Neuron (in vitro differentiated cells): ENCODE results near the gene TSPEAR.

Experiments
- H2AFZ ChIP-seq: one replicate; pipeline ENCODE4 v1.6.1; 2013; ENCODE audit warnings: low read depth, mild to moderate bottlenecking, inconsistent platforms, low read length, moderate library complexity
- H3K27me3 ChIP-seq: one replicate; pipeline ENCODE4 v1.6.1; 2013; ENCODE audit warnings: low read length; ENCODE audit not compliant: insufficient read depth
- H3K36me3 ChIP-seq: one replicate; pipeline ENCODE4 v1.6.1; 2013; ENCODE audit warnings: low read length; ENCODE audit not compliant: insufficient read depth
- H3K4me1 ChIP-seq: one replicate; pipeline ENCODE4 v1.6.1; 2013; ENCODE audit warnings: low read length; ENCODE audit not compliant: insufficient read depth
- H3K4me3 ChIP-seq: 2 replicates; pipeline ENCODE4 v1.5.1; 2013; ENCODE audit warnings: mild to moderate bottlenecking, low read length, moderate library complexity
- H3K9me3 ChIP-seq: one replicate; pipeline ENCODE4 v1.6.1; 2013; ENCODE audit warnings: low read length

Gene TSPEAR

DNA sequence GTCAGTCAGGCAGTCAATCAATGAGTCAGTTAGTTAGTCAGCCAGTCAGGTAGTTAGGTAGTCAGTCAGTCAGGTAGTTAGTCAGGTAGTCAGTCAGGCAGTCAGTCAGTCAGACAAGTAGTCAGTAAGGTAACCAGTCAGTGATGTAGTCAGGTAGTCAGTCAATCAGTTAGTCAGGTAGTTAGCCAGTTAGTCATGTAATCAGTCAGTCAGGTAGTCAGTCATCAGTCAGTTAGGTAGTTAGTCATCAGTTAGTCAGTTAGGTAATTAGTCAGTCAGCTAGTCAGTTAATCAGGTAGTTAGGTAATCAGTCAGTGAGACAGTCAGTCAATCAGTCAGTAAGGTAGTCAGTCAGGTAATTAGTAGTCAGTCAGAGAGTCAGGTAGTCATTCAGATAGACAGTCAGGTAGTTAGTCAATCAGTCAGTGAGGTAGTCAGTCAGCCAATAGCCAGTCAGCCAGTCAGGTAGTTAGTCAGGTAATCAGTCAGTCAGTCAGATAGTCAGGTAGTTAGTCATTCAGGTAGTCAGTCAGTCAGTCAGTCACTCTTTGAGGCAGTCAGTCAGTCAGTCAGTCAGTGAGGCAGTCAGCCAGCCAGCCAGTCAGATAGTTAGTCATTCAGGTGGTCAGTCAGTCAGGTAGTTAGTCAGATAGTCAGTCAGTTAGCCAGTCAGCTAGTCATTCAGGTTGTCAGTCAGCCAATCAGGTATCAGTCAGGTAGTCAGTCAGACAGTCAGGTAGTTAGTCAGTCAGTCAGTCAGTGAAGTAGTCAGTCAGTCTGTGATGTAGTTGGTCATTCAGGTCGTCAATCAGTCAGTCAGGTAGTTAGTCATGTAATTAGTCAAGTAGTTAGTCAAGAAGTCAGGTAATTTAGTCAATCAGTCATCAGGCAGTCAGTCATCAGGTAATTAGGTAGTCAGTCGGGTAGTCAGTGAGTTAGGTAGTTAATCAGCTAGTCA lies 186.7 kb downstream of the TSPEAR start:
- Histone ChIP-seq H2AFZ (no peak overlapping the region), H3K4me1 (no peaks in the 10 kb centered on the region), H3K9me3 (peaks cover 1% of the 10 kb centered on the region), H3K4me3 (no peak overlapping the region), H3K36me3 (no peaks in the 10 kb centered on the region), H3K27me3 (no peaks in the 10 kb centered on the region)

DNA sequence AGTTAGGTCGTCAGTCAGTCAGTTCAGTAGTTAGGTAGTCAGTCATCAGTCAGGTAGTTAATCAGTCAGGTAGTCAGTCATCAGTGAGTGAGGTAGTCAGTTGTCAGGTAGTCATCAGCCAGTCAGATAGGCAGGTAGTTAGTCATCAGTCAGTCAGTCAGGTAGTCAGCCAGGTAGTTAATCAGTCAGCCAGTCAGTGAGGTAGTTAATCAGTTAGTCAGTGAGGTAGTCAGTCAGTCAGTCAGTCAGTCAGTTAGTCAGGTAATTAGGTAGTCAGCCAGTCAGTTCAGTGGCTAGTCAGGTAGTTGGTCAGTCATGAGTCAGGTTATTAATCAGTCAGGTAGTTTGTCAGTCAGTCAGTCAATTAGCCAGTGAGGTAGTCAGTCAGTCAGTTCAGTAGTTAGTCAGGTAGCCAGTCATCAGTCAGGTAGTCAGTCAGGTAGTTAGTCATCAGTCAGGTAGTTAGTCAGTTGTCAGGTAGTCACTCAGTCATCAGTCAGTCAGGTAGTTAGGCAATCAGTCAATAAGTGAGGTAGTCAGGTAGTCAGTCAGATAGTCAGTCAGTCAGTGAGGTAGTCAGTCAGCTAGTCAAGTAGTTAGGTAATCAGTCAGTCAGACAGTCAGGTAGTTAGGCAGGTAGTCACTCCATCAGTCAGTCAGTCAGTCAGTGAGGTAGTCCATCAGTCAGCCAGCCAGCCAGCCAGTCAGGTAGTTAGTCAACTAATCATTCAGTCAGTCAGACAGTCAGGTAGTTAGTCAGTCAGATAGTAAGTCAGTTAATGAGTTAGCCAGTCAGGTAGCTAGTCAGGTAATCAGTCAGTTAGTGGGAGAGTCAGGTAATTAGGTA lies 187.6 kb downstream of the TSPEAR start:
- Histone ChIP-seq H3K4me3 (no peak overlapping the region), H3K9me3 (peaks cover 3% of the 10 kb centered on the region), H3K27me3 (no peaks in the 10 kb centered on the region), H2AFZ (no peak overlapping the region), H3K4me1 (no peaks in the 10 kb centered on the region), H3K36me3 (no peaks in the 10 kb centered on the region)

DNA sequence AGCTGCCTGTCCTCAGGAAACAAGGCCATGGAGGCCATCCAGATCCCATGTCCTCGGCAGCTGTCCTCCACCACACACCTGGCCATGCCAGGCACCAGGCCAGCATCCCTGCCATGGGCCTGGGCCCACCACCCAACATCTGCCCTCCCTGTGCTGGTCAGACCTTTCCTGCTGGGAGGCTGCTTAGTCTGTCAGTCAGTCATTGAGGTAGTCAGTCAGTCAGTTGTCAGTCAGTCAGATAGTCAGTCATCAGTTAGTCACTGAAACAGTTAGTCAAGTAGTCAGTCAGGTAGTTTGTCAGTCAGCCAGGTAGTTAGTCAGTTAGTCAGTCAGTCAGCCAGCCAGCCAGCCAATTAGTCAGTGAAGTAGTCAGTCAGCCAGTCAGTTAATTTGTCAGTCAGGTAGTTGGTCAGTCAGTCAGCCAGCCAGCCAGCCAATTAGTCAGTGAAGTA lies 188.6 kb downstream of the TSPEAR start:
- Histone ChIP-seq H3K9me3 (peaks cover 7% of the 10 kb centered on the region), H3K36me3 (no peaks in the 10 kb centered on the region), H3K27me3 (no peaks in the 10 kb centered on the region), H2AFZ (no peak overlapping the region), H3K4me1 (no peaks in the 10 kb centered on the region), H3K4me3 (no peak overlapping the region)

DNA sequence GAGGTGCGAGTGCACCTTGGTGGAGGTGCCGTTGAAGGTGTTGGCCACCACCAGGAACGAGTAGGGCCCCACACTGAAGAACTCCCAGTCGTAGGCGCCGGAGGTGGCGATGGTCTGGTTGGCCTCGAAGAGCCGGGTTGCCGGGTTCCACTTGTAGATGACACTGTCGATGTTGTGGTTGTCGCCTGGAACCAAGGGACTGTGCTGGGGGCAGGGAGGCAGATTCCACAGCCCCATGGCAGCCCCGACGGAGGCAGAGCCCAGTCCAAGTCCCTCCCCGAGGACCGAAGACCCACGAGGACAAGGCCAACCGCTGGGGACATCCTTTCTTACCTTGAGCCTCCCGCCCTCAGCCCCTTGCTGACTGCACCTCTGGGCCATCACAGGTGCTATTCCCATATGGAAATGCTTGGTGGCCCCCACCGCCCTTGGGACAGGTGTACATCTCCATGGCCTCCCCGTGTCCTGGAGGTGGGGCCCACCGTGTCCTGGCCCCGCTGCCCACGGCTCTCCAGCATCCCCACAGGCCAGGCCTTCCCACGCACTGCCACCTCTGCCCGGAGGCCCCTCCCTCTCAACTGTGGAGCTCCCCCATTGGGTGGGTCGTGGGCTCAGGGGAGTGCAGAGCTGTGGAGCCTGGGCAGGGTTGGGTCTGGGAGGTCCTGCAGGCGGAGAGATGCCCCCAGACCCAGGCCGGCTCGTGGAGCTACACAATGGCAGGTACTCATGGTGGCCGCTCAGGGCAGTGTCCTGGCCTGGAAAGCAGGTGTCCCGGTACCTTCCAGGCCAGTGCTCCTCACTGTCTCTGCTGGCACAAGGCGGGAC lies 189.2 kb downstream of the TSPEAR start:
- H3K27me3 ChIP-seq: no peaks in the 10 kb centered on the region
- no peak overlapping the region for H2AFZ ChIP-seq
- peaks cover 7% of the 10 kb centered on the region for H3K9me3 ChIP-seq
- H3K36me3 ChIP-seq: no peaks in the 10 kb centered on the region
- H3K4me3 ChIP-seq: no peak overlapping the region
- H3K4me1 ChIP-seq: no peaks in the 10 kb centered on the region

DNA sequence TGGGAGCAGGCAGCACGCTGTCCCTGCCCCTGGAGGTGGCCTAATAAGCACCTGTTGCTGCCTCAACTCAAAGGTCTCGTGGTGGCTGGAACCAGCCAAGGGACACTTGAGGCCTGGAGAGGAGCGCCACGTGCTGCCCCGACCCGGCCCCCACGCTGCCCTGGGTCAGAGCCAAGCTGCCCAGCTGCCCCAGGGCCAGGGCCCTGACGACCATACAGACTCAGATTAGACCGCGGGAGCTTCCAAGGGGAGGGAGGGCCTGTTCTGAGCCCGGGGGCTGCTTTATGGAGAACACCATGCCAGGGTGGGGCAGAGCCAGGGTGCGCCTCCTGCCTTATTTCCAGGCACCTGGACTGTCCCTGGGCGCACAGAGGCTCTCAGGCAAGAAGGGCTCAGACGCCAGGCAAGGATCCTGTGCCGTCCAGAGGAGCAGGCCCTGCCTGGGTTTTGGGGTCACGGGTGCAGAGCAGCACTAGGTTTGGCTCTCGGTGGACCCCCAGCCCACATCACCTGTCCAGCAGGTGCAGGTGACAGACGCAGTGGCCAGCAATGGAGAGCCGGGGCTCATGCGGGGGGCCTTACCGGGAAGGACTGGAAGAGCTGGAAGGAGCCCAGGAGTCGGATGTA lies 190.0 kb downstream of the TSPEAR start:
- Histone ChIP-seq H3K27me3 (no peaks in the 10 kb centered on the region), H3K4me3 (no peak overlapping the region), H3K9me3 (peaks cover 7% of the 10 kb centered on the region), H2AFZ (no peak overlapping the region), H3K36me3 (no peaks in the 10 kb centered on the region), H3K4me1 (no peaks in the 10 kb centered on the region)

DNA sequence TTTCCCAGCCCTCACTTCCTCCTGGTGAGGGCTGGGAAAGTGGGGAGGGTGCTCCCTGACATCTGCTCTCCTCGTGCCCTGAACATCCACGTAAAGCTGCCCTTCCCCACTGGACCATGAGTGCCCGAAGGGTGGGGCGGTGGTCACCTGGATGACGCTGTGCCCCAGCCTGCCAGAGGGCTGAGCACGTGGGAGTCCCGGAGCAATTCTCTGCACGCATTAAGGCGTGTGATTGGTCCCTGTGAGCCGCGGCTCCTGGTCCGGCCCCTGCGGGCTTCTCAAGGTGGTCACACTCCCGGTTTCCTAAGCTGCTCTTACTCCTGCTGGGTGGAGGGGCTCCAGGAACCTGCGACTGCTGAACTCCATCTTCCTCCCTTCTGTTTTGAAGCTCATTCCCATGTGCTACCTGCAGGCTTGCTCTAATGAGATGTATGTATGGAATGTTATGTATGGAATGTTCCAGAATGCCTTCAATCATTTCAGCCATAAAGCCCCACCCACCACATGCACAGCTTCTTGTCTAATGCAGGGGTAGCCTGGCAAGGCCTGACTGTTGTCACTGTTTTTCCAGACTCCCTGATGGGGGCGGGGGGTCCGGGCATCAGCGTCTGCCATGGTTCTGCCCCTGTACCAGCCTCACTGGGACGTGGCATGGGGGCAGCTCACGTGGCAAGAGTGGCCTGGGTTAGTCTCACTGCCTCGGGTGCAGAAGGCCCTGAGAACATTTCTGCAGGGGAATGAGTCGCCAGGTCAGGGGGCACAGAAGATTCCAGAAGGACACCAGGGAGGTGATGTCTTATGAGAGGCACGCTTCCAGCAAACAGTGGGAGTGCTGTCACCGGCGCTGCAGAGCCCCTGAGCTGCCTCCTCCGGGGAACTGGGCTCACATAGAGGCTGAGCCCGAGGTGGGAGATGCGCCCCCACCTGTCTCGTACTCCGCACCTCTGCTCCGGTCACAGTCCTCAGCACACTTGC lies 190.8 kb downstream of the TSPEAR start:
- Histone ChIP-seq H3K36me3 (no peaks in the 10 kb centered on the region), H2AFZ (no peak overlapping the region), H3K4me3 (no peak overlapping the region), H3K4me1 (no peaks in the 10 kb centered on the region), H3K9me3 (peaks cover 7% of the 10 kb centered on the region), H3K27me3 (no peaks in the 10 kb centered on the region)

DNA sequence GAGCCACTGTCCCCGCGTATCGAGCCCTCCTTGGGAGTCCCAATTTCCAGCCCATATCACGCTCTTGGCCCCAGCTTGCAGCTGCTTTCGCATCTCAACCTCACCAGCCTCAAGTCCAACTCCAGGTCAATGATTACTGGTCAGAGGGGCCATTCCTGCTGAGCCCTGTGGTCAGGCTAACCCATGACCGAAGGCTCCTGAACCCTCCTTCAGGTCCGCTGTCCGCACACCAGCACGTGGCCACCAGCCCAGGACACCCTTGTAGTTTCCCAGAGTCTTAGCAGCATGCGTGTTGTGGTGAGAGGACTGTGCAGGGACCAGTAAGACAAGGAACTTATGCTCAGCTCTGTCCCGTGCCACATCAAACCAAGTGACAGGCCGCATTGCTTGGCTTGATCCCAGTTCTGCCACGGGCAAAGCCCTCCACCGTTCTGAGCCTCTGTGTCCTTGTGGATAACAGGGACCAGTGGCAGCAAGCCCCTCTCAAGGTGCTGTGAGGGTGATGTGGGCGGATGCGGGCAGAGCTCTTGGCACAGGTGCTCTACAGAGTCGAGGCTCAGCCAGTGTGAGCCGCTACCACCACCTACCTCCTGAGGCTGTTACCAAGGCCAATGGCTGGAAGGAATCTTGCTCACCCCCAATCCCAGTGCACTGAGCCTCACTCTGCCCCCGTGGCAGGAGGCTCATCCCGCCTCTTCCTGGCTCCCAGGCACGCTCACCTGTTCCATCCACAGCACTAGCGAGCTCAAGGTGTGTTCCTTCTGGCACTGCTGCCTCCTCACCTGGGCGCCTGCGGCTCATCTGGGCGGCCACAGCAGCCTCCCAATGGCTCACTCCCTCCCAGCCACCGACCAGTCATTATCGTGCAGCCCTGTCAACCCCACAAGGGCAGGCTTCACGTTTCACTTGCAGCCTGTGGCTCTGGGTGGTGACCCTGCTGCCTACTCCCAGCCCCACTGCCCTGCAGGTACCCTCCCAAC lies 191.7 kb downstream of the TSPEAR start:
- Histone ChIP-seq H3K27me3 (no peaks in the 10 kb centered on the region), H2AFZ (no peak overlapping the region), H3K4me1 (no peaks in the 10 kb centered on the region), H3K9me3 (peaks cover 7% of the 10 kb centered on the region), H3K36me3 (no peaks in the 10 kb centered on the region), H3K4me3 (no peak overlapping the region)

DNA sequence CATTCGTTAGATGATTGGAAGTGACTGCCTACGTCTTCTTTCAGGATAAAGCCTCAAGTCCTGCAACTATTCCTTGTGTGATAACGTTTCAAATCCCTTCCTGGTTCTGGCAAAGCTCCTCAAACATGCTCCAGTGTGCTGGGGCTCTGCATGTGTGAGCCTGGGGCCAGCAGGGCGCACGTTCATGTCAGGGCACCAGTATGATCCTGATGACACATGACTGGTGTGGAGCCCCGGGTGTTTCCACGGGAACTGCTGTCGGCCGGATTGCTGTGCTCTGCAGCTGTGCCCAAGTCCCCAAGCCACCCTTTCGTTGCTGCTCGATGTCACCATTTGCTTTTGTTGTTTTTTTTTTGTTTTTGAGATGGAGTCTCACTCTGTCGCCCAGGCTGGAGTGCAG lies 192.7 kb downstream of the TSPEAR start:
- Histone ChIP-seq H3K9me3 (peaks cover 7% of the 10 kb centered on the region), H3K4me3 (no peak overlapping the region), H2AFZ (no peak overlapping the region), H3K36me3 (no peaks in the 10 kb centered on the region), H3K4me1 (no peaks in the 10 kb centered on the region), H3K27me3 (no peaks in the 10 kb centered on the region)

DNA sequence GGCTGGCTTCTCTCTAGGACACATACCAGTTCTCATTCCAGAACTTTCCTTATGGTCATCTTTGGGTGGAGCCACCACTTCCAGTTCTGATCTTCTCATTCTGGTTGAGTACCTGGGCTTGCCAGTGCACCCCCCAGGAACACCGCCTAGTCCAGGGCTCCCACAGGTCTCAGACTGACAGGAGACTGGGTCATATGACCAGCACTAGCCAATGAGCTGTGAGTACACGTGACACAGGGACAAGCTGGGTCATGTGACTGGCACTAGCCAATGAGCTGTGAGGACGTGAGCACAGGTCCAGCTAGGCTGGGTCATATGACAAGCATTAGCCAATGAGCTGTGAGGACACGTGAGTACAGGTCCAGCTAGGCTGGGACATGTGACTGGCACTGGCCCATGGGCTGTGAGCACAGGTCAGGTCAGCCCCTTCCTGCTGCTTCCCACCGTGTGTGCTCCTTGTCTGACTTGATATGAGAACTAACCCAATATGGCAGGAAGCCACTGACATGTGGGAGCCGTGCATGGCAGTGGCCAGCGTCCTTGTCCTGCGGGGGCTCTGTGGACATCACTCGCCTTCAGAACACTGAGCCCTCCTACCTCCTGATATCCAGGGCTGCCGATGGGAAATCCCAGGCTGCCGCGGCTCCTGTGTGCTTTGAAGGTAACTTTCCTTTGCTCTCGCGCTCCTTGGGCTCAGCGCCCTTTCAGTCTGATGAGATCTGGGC lies 194.0 kb downstream of the TSPEAR start:
- H3K9me3 ChIP-seq: peaks cover 7% of the 10 kb centered on the region
- H3K4me1 ChIP-seq: no peaks in the 10 kb centered on the region
- H3K36me3 ChIP-seq: no peaks in the 10 kb centered on the region
- H3K4me3 ChIP-seq: no peak overlapping the region
- no peak overlapping the region for H2AFZ ChIP-seq
- H3K27me3 ChIP-seq: no peaks in the 10 kb centered on the region

DNA sequence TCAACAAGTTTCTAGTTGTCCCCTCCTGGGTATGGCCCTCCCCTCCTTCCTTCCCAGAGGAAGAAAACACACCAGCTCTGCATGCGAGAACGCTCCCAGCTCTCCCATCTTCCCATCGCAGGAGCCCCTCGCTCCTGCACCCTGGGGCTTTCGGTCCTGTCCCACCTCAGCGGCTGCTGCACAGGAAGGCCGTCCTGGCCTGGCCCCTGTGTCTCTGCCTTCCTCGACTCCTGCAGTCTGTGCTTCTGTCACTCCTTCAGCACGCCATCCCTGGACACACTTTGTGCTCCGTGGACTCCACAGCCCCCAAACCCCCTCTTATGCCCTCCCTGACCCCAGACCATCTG lies 194.6 kb downstream of the TSPEAR start:
- H3K9me3 ChIP-seq: peaks cover 7% of the 10 kb centered on the region
- no peaks in the 10 kb centered on the region for H3K4me1 ChIP-seq
- H3K36me3 ChIP-seq: no peaks in the 10 kb centered on the region
- H2AFZ ChIP-seq: no peak overlapping the region
- H3K27me3 ChIP-seq: no peaks in the 10 kb centered on the region
- H3K4me3 ChIP-seq: no peak overlapping the region
